SU-DHL-6 (cell line): ENCODE results near the gene DLG2.

ENCODE experiments used
- EZH2phosphoT487 ChIP-seq: fragments of 200-600 bp; sonication (generic), shearing (Covaris generic); conservative IDR thresholded peaks from 2 replicates; pipeline ENCODE4 v1.6.1; 2018; ENCODE audit warnings: mild to moderate bottlenecking, antibody characterized with exemption, low read length, moderate library complexity, mixed read lengths
- TF ChIP-seq, protein P1 (sequence below): fragments of 200-600 bp; sonication (generic); IDR thresholded peaks from one replicate; pipeline ENCODE4 v1.5.1; 2017; ENCODE audit warnings: antibody characterized with exemption, mild to moderate bottlenecking, low read length, moderate library complexity; ENCODE audit not compliant: insufficient read depth, poor library complexity, severe bottlenecking

DNA sequence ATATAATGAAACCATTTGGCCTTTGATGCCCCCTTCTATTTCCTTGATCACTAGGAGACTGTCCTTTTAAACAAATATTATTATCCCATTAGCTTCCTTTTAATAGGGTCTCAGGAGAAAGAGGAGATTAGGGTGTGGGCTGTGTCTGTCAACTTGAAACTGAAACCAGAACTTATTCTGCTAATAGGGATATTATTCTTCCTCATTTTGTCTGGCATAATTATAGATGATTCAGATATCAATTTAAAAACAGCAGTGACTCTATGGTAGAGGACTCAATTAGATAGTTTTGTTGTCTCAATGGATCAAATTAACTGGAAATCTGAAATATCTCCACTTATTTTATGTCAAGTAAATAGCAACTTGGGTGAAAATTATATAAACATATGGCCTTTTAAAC lies 1756.1 kb downstream of the DLG2 start:
- TF ChIP-seq, protein P1, sequence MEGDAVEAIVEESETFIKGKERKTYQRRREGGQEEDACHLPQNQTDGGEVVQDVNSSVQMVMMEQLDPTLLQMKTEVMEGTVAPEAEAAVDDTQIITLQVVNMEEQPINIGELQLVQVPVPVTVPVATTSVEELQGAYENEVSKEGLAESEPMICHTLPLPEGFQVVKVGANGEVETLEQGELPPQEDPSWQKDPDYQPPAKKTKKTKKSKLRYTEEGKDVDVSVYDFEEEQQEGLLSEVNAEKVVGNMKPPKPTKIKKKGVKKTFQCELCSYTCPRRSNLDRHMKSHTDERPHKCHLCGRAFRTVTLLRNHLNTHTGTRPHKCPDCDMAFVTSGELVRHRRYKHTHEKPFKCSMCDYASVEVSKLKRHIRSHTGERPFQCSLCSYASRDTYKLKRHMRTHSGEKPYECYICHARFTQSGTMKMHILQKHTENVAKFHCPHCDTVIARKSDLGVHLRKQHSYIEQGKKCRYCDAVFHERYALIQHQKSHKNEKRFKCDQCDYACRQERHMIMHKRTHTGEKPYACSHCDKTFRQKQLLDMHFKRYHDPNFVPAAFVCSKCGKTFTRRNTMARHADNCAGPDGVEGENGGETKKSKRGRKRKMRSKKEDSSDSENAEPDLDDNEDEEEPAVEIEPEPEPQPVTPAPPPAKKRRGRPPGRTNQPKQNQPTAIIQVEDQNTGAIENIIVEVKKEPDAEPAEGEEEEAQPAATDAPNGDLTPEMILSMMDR = no peak
- no peak for TF ChIP-seq EZH2phosphoT487
